Karpas-422 (cell line): ENCODE data around the gene MEAK7. TPM values are rescaled to one million over a fixed set of nuclear protein-coding genes. Genes with fewer than 3 reads are reported as not detected.

ENCODE experiments used
- DNase-seq: peaks from one replicate; pipeline ENCODE4 v3.0.0-alpha.2; 2015
- H2AFZ ChIP-seq: fragments of 200-600 bp; sonication (generic); 2 replicates; pipeline ENCODE4 v1.6.1; 2014; ENCODE audit warnings: antibody characterized with exemption, low read length, mixed read lengths
- H3K27ac ChIP-seq: fragments of 200-600 bp; sonication (generic); 2 replicates; pipeline ENCODE4 v1.5.1; 2014; ENCODE audit warnings: mild to moderate bottlenecking, low read length, moderate library complexity
- H3K27me3 ChIP-seq: fragments of 200-600 bp; sonication (generic); 2 replicates; pipeline ENCODE4 v1.6.1; 2014; ENCODE audit warnings: low read length, mixed read lengths
- H3K36me3 ChIP-seq: fragments of 200-600 bp; sonication (generic); 2 replicates; pipeline ENCODE4 v1.6.1; 2014; ENCODE audit warnings: low read length, mixed read lengths; ENCODE audit not compliant: insufficient read depth
- H3K4me1 ChIP-seq: fragments of 200-600 bp; sonication (generic); 2 replicates; pipeline ENCODE4 v1.6.1; 2014; ENCODE audit warnings: mild to moderate bottlenecking, low read length, mixed read lengths
- H3K4me2 ChIP-seq: fragments of 200-600 bp; sonication (generic); 2 replicates; pipeline ENCODE4 v1.6.1; 2014; ENCODE audit warnings: low read length, low read depth, mild to moderate bottlenecking; ENCODE audit not compliant: poor library complexity, severe bottlenecking
- H3K4me3 ChIP-seq: fragments of 200-600 bp; sonication (generic); 2 replicates; pipeline ENCODE4 v1.5.1; 2014; ENCODE audit warnings: mild to moderate bottlenecking, antibody characterized with exemption, low read length, mixed read lengths
- H3K79me2 ChIP-seq: fragments of 200-600 bp; sonication (generic); 2 replicates; pipeline ENCODE4 v1.6.1; 2014; ENCODE audit warnings: mild to moderate bottlenecking, low read length, mixed read lengths
- H3K9ac ChIP-seq: fragments of 200-600 bp; sonication (generic); 2 replicates; pipeline ENCODE4 v1.6.0; 2014; ENCODE audit warnings: low read length
- H3K9me2 ChIP-seq: fragments of 200-600 bp; sonication (generic), shearing (Covaris generic); replicated peaks from 2 replicates; pipeline ENCODE4 v1.6.0; 2014; ENCODE audit warnings: mild to moderate bottlenecking, low read length, moderate library complexity; ENCODE audit not compliant: insufficient read depth
- H3K9me3 ChIP-seq: fragments of 300-700, 200-600 bp; sonication (generic); 2 replicates; pipeline ENCODE4 v1.6.1; 2014; ENCODE audit warnings: low read length, mixed read lengths
- H4K20me1 ChIP-seq: fragments of 200-600 bp; sonication (generic); 2 replicates; pipeline ENCODE4 v1.6.1; 2014; ENCODE audit warnings: mild to moderate bottlenecking, antibody characterized with exemption, low read length, low read depth; ENCODE audit not compliant: insufficient read depth
- total RNA-seq: library from RNA; depleted of rRNA; stranded (reverse); fragments of >200 nt; shearing (Covaris generic); gene quantifications from 2 replicates; pipeline ENCODE4 v1.2.3, GENCODE V29; 2014; ENCODE audit warnings: low replicate concordance; rRNA removed

MEAK7 gene
- total RNA-seq, 1 experiment from 2014 or later = 10.7 TPM

DNA sequence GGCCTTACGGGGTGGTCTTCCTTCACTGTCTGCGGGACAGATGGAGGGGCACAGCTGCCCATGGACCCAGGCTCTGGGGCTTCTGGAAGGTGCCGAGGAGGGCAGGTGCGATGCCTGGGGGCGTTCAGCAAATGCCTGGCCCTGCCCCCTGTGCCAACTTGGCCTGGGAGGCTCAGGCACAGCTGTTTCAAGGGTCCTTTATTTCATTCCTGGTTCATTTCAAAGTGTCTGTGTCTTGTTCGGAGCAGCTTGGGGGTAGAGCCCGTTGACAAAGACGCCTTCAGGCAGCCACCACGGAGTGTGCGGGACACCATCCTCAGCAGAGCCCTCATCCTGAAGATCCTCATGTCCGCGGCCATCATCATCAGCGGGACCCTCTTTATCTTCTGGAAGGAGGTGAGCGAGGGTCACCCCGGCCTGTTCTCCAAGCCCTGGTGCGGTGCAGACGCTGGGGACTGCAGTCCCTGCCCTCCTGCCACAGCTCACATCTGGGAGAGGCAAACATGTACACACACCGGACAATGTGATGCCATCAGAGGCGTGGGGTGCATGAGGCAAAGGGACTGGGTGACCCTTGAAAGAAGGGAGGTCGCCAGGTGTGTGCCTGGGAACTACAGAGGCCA lies 43.9 kb downstream of the MEAK7 start:
- no peaks in the 10 kb centered on the region for H3K79me2 ChIP-seq
- no peak overlapping the region for H3K4me2 ChIP-seq
- no peaks in the 10 kb centered on the region for H3K36me3 ChIP-seq
- no peak overlapping the region for H3K9ac ChIP-seq
- DNase-seq = no peak
- H3K27ac ChIP-seq = no peak overlapping the region
- H4K20me1 ChIP-seq = no peaks in the 10 kb centered on the region
- H2AFZ ChIP-seq = no peak overlapping the region
- H3K9me3 ChIP-seq = no peaks in the 10 kb centered on the region
- no peaks in the 10 kb centered on the region for H3K4me1 ChIP-seq
- no peaks in the 10 kb centered on the region for H3K9me2 ChIP-seq
- no peak overlapping the region for H3K4me3 ChIP-seq
- H3K27me3 ChIP-seq = no peaks in the 10 kb centered on the region

DNA sequence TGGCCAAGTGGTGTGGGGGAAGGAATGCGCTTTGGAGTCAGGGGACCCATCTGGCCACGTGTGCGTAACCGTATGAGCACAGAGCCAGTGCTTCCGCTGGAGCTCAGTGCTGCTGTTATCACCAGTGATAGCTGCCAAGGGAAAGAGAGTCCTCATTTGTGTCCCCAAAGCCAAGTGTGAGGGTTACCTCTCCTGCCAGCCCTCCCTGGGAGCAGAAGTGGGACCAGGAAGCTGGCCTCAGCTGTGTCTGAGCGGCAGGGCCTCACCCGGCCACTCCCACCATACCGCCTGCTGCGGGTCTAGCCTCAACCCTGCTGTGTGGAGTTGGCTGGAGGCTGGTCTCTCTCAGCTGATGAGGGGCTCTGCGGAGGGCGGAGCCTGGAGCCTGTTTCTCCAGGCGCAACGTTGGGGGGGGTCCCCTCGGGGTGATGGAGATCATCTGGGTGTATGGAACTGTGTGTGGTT lies 44.5 kb downstream of the MEAK7 start:
- no peak for DNase-seq
- no peak overlapping the region for H3K9ac ChIP-seq
- H3K79me2 ChIP-seq = no peaks in the 10 kb centered on the region
- H3K36me3 ChIP-seq = no peaks in the 10 kb centered on the region
- H4K20me1 ChIP-seq = no peaks in the 10 kb centered on the region
- H3K4me1 ChIP-seq = no peaks in the 10 kb centered on the region
- no peak overlapping the region for H3K4me3 ChIP-seq
- H3K4me2 ChIP-seq = no peak overlapping the region
- H3K27me3 ChIP-seq = no peaks in the 10 kb centered on the region
- no peaks in the 10 kb centered on the region for H3K9me2 ChIP-seq
- H3K9me3 ChIP-seq = no peaks in the 10 kb centered on the region
- H2AFZ ChIP-seq = no peak overlapping the region
- H3K27ac ChIP-seq = no peak overlapping the region

DNA sequence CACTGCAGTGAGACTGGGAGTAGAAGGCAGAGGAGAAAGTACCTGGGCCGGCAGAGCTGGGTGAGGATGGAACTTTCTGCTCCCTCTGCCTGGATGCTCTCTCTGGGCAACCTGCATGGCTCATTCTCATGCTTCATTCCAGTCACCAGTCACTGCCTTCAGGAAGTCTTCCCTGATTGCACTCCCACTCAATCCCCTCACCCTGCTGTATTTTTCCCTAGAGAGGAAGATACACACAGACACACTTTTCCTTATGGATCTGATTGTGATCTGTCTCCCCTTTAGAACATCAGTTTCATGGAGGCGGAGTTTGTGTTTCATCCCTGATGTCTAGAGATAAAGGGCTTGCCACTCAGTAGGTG lies 44.9 kb downstream of the MEAK7 start:
- no peak overlapping the region for H3K4me2 ChIP-seq
- H3K9me3 ChIP-seq = no peaks in the 10 kb centered on the region
- DNase-seq = no peak
- H3K9me2 ChIP-seq = no peaks in the 10 kb centered on the region
- no peaks in the 10 kb centered on the region for H3K27me3 ChIP-seq
- H3K4me1 ChIP-seq = no peaks in the 10 kb centered on the region
- H3K27ac ChIP-seq = no peak overlapping the region
- no peaks in the 10 kb centered on the region for H3K79me2 ChIP-seq
- no peak overlapping the region for H3K4me3 ChIP-seq
- no peaks in the 10 kb centered on the region for H4K20me1 ChIP-seq
- H3K36me3 ChIP-seq = no peaks in the 10 kb centered on the region
- H2AFZ ChIP-seq = no peak overlapping the region
- H3K9ac ChIP-seq = no peak overlapping the region

DNA sequence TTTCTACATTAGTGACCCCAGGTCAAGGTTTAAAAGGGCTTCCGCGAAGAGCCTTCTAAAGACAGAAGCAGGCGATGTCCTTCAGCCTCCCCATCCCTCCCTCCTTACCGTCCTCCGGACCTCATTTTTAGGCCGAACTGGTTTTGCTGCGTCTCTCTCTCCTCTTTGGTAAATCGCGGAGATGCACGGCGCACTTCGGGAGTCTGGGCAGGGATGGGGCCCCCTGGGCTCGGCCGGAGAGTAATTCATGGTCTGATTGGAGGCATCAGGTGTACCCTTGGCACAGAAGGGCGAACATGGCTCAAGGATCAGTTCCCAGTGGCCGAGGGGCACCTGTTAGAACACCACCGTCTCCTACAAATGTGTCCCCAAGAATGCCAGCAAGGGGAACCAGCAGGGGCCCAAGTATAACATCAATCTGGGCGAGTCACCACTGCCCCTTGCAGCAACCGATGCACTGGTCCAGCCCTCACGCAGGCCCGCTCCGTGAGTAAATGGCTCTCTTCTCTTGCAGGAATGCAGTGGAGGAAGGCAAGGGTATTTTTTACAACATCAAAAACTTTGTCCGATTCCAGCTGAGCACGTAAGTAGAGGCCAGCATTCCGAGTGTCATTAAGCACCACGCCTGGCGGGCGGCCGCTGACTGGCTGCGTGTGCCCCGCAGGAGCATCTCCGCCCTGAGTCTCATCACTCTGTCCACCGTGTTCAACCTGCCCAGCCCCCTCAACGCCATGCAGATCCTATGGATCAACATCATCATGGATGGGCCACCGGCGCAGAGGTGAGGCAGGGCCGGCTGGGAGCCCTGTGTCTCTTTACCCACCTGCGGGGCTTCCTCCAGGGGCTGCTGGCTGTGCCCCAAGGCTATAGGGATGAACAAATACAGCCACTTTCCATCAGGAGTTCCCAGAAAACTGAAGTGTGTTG lies 45.6 kb downstream of the MEAK7 start:
- Histone ChIP-seq H3K9ac (no peak overlapping the region), H3K79me2 (no peaks in the 10 kb centered on the region), H3K27me3 (no peaks in the 10 kb centered on the region), H3K36me3 (no peaks in the 10 kb centered on the region), H3K9me3 (no peaks in the 10 kb centered on the region), H3K4me1 (no peaks in the 10 kb centered on the region), H4K20me1 (no peaks in the 10 kb centered on the region), H3K27ac (no peak overlapping the region), H2AFZ (no peak overlapping the region), H3K9me2 (no peaks in the 10 kb centered on the region), H3K4me3 (no peak overlapping the region), H3K4me2 (no peak overlapping the region)
- DNase-seq = no peak

DNA sequence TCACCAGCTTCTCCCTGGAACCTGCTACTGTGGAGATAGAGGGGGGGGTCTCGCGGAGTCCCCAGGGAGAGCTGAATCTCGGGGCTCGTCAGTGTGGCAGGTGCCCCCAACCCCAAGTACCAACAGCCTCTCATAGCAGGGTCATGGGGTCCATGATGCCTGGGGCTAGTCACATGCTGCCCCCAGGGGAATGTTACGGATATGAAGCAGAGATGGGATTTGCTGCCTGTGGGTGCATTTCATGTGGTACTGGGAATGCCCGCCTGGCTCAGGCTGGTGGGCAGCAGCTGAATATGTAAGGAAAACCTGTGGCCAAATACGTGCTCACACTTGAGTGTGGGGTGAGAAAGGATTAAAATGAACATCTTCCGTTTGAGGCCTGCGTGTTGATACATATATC lies 49.4 kb downstream of the MEAK7 start:
- H3K9me3 ChIP-seq = no peaks in the 10 kb centered on the region
- no peaks in the 10 kb centered on the region for H3K36me3 ChIP-seq
- no peaks in the 10 kb centered on the region for H4K20me1 ChIP-seq
- H3K79me2 ChIP-seq = no peaks in the 10 kb centered on the region
- H3K27ac ChIP-seq = no peak overlapping the region
- no peak overlapping the region for H3K9ac ChIP-seq
- no peak overlapping the region for H2AFZ ChIP-seq
- H3K9me2 ChIP-seq = no peaks in the 10 kb centered on the region
- H3K4me1 ChIP-seq = no peaks in the 10 kb centered on the region
- H3K27me3 ChIP-seq = no peaks in the 10 kb centered on the region
- H3K4me3 ChIP-seq = no peak overlapping the region
- no peak overlapping the region for H3K4me2 ChIP-seq
- DNase-seq = no peak

Other genes starting within 250 kb of the MEAK7 start
- gene WFDC1, start 209.8 kb downstream of the MEAK7 start, total RNA-seq = not detected in 2 replicates
- not detected in 2 replicates for gene ATP2C2, start 136.1 kb downstream of the MEAK7 start, total RNA-seq
- 162 and 215 TPM in 2 replicates for gene COTL1, start 113.4 kb upstream of the MEAK7 start, total RNA-seq
- gene KLHL36, start 143.9 kb upstream of the MEAK7 start, total RNA-seq = 25.6 and 35.4 TPM in 2 replicates
- 56.0 and 79.9 TPM in 2 replicates for gene USP10, start 195.3 kb upstream of the MEAK7 start, total RNA-seq